ENCODE measurements around the gene TBX4. TPM values are rescaled to one million over a fixed set of nuclear protein-coding genes. Genes with fewer than 3 reads are reported as not detected.

TBX4 gene
- total RNA-seq, 1 experiment from 2014 or later, result not detected

- ChIA-PET POLR2A (ENCODE audit: unreplicated experiment) (no interaction called here), CTCF (no interaction called here)
- no peak overlapping the region for H2AFZ ChIP-seq (ENCODE audit: low read length)
Measured at GRCh38 chr17:61498042-61498994, 46.1 kb downstream of the TBX4 start.

GRCh38 chr17:61499632-61500031 lies 47.4 kb downstream of the TBX4 start:
- no peak; the same call in 1 of the 2 replicates for ATAC-seq
- POLR2A ChIA-PET (ENCODE audit: unreplicated experiment), result no interaction called here
- intact Hi-C loops (cut with micrococcal nuclease), result no loop called here
- Histone ChIP-seq H3K27me3 (ENCODE audit: low read length) (no peaks in the 10 kb centered on the region), H3K4me1 (ENCODE audit: insufficient read depth, low read length) (peaks cover 12% of the 10 kb centered on the region), H2AFZ (ENCODE audit: low read length) (no peak overlapping the region), H3K4me2 (ENCODE audit: low read length) (no peak overlapping the region), H3K79me2 (ENCODE audit: low read length) (no peaks in the 10 kb centered on the region), H3K9ac (ENCODE audit: low read length) (no peak overlapping the region), H3K27ac (ENCODE audit: low read length) (no peak overlapping the region), H3K4me3 (ENCODE audit: low read length) (no peak overlapping the region), H3K9me3 (ENCODE audit: low read length) (no peaks in the 10 kb centered on the region), H3F3A (ENCODE audit: low read length, unreplicated experiment) (no peaks in the 10 kb centered on the region), H3K9me2 (replicated peaks; ENCODE audit: low read length) (no peaks in the 10 kb centered on the region), H4K20me1 (ENCODE audit: low read length) (no peaks in the 10 kb centered on the region), H3K36me3 (ENCODE audit: low read depth, low read length) (no peaks in the 10 kb centered on the region)
- no TSS peak for BruUV-seq (replicated peaks)
- CTCF ChIA-PET, result interaction anchor here (0.7 kb wide), 1 partner anchor 11 kb away, joined by 3 read pairs; no protein-coding TSS in a partner anchor
- no peak for DNase-seq
- TF ChIP-seq CTCF (conservative IDR thresholded peaks at IDR 0.05; ENCODE audit: low read depth, low read length) (no peak), EZH2 (IDR thresholded peaks at IDR 0.05; ENCODE audit: low read length, unreplicated experiment) (no peak), EZH2phosphoT487 (IDR thresholded peaks at IDR 0.05; ENCODE audit: borderline replicate concordance, low read length) (no peak)

More at GRCh38 chr17:61498042-61498994, 46.1 kb downstream of the TBX4 start:
- no TSS peak for BruUV-seq (replicated peaks)
- Histone ChIP-seq H3K4me2 (ENCODE audit: low read length) (no peak overlapping the region), H3K4me1 (ENCODE audit: insufficient read depth, low read length) (peaks cover 10% of the 10 kb centered on the region; the same call in 1 of the 2 replicates), H3K79me2 (ENCODE audit: low read length) (no peaks in the 10 kb centered on the region), H3K4me3 (ENCODE audit: low read length) (no peak overlapping the region), H3K27me3 (ENCODE audit: low read length) (no peaks in the 10 kb centered on the region), H3K9me3 (ENCODE audit: low read length) (no peaks in the 10 kb centered on the region), H4K20me1 (ENCODE audit: low read length) (no peaks in the 10 kb centered on the region), H3F3A (ENCODE audit: low read length, unreplicated experiment) (no peaks in the 10 kb centered on the region), H3K36me3 (ENCODE audit: low read depth, low read length) (no peaks in the 10 kb centered on the region), H3K27ac (ENCODE audit: low read length) (no peak overlapping the region), H3K9me2 (replicated peaks; ENCODE audit: low read length) (no peaks in the 10 kb centered on the region), H3K9ac (ENCODE audit: low read length) (no peak overlapping the region)
- ATAC-seq, result no peak
- no peak for DNase-seq
- no peak for TF ChIP-seq CTCF (conservative IDR thresholded peaks at IDR 0.05; ENCODE audit: low read depth, low read length)
- TF ChIP-seq EZH2phosphoT487 (IDR thresholded peaks at IDR 0.05; ENCODE audit: borderline replicate concordance, low read length), result no peak
- no peak for TF ChIP-seq EZH2 (IDR thresholded peaks at IDR 0.05; ENCODE audit: low read length, unreplicated experiment)
- intact Hi-C loops (cut with micrococcal nuclease), result no loop called here

GRCh38 chr17:61500287-61500686 lies 48.1 kb downstream of the TBX4 start:
- Histone ChIP-seq H3K9me2 (replicated peaks; ENCODE audit: low read length) (no peaks in the 10 kb centered on the region), H3K79me2 (ENCODE audit: low read length) (no peaks in the 10 kb centered on the region), H3K9ac (ENCODE audit: low read length) (no peak overlapping the region), H3K27ac (ENCODE audit: low read length) (no peak overlapping the region), H3K4me1 (ENCODE audit: insufficient read depth, low read length) (peaks cover 17% of the 10 kb centered on the region), H3K4me3 (ENCODE audit: low read length) (no peak overlapping the region), H3K27me3 (ENCODE audit: low read length) (no peaks in the 10 kb centered on the region), H3F3A (ENCODE audit: low read length, unreplicated experiment) (no peaks in the 10 kb centered on the region), H3K36me3 (ENCODE audit: low read depth, low read length) (no peaks in the 10 kb centered on the region), H3K4me2 (ENCODE audit: low read length) (no peak overlapping the region), H4K20me1 (ENCODE audit: low read length) (no peaks in the 10 kb centered on the region), H2AFZ (ENCODE audit: low read length) (no peak overlapping the region), H3K9me3 (ENCODE audit: low read length) (no peaks in the 10 kb centered on the region)
- ChIA-PET POLR2A (ENCODE audit: unreplicated experiment) (no interaction called here), CTCF (interaction anchor here (0.7 kb wide), 1 partner anchor 10 kb away, joined by 3 read pairs; no protein-coding TSS in a partner anchor)
- DNase-seq (no peak), ATAC-seq (no peak)
- BruUV-seq (replicated peaks), result no TSS peak
- no peak for TF ChIP-seq EZH2 (IDR thresholded peaks at IDR 0.05; ENCODE audit: low read length, unreplicated experiment)
- intact Hi-C loops (cut with micrococcal nuclease), result no loop called here

Measured in PC-3 (cell line).